Inflammatory macrophage treated with lipopolysaccharide for 4 hours (primary cell): ENCODE data around the gene ZBTB18.

Experiments used
- DNase-seq: peaks from one replicate; pipeline ENCODE4 v3.0.0-alpha.2; 2020

Gene ZBTB18

GRCh38 chr1:244042293-244042692 lies 8.8 kb upstream of the ZBTB18 start:
- DNase-seq = no peak

GRCh38 chr1:244044423-244044822 lies 6.7 kb upstream of the ZBTB18 start:
- DNase-seq = no peak

- peak; percentile 7 for DNase-seq
Measured at GRCh38 chr1:244046254-244046653, 4.8 kb upstream of the ZBTB18 start.

- peak; percentile 32 for DNase-seq
Measured at GRCh38 chr1:244046907-244047611, 4.0 kb upstream of the ZBTB18 start.

GRCh38 chr1:244047621-244048255 lies 3.3 kb upstream of the ZBTB18 start:
- peak; percentile 62 for DNase-seq

- peak; percentile 99 for DNase-seq
Measured at GRCh38 chr1:244048256-244049161, 2.6 kb upstream of the ZBTB18 start.

- DNase-seq = peak; percentile 5
Measured at GRCh38 chr1:244049162-244050013, 1.7 kb upstream of the ZBTB18 start.

- peak; percentile 30 for DNase-seq
Measured at GRCh38 chr1:244050014-244050834, 859 bp upstream of the ZBTB18 start.

GRCh38 chr1:244052016-244052727 lies 1.1 kb downstream of the ZBTB18 start:
- peak; percentile 10 for DNase-seq

- no peak for DNase-seq
Measured at GRCh38 chr1:244052728-244053312, 1.7 kb downstream of the ZBTB18 start.

GRCh38 chr1:244053831-244054230 lies 2.7 kb downstream of the ZBTB18 start:
- DNase-seq = no peak

- DNase-seq = no peak
Measured at GRCh38 chr1:244054247-244054923, 3.3 kb downstream of the ZBTB18 start.

GRCh38 chr1:244054924-244055263 lies 3.8 kb downstream of the ZBTB18 start:
- no peak for DNase-seq

GRCh38 chr1:244056577-244056976 lies 5.5 kb downstream of the ZBTB18 start:
- DNase-seq = no peak

GRCh38 chr1:244057474-244058385 lies 6.6 kb downstream of the ZBTB18 start:
- DNase-seq = no peak

GRCh38 chr1:244060117-244060516 lies 9.0 kb downstream of the ZBTB18 start:
- no peak for DNase-seq

GRCh38 chr1:244060686-244061085 lies 9.6 kb downstream of the ZBTB18 start:
- DNase-seq = no peak

GRCh38 chr1:244062156-244062725 lies 11.2 kb downstream of the ZBTB18 start:
- DNase-seq = no peak

- DNase-seq = no peak
Measured at GRCh38 chr1:244063498-244063897, 12.4 kb downstream of the ZBTB18 start.
